Activated CD8-positive, alpha-beta memory T cell treated with anti-CD3 and anti-CD28 coated beads, Interleukin-2, amount 50 U/mL, for 1 hour (primary cell): ENCODE measurements around the gene DNAAF8.
"Not testable (repeated sequence)": the region's sequence is repeated elsewhere in the genome, so short reads cannot be mapped to it uniquely, and the experiment has no call there.

ENCODE experiments used
- DNase-seq: peaks from one replicate; pipeline ENCODE4 v3.0.0-alpha.2; 2020; ENCODE audit errors: extremely low read depth

The DNAAF8 gene

GRCh38 chr16:4783251-4783950 lies 49.1 kb downstream of the DNAAF8 start:
- DNase-seq: no peak

DNA sequence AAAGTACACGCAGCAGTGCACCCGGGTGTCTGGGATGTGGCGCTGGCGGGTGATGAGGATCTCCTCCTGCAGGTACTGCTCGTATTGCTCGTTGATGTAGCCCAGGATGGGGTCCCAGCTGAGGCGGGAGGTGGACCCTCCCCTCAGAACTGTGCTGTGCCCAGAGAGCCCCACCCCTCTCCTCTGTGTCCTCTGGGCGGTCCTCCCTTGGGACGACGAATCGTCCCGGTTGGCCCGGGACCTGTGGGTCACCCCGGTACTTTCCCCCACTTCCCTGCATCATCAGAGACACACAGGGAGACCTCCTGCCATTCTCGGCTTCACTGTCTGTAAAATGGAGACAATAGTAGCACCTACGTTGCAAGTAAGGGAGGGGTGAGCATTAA lies 49.6 kb downstream of the DNAAF8 start:
- no peak for DNase-seq

- DNase-seq: not testable (repeated sequence)
Observed at GRCh38 chr16:4784444-4784987, 50.2 kb downstream of the DNAAF8 start.

- no peak for DNase-seq
Observed at GRCh38 chr16:4785758-4786433, 51.6 kb downstream of the DNAAF8 start.

GRCh38 chr16:4787068-4787467 lies 52.7 kb downstream of the DNAAF8 start:
- no peak for DNase-seq

DNA sequence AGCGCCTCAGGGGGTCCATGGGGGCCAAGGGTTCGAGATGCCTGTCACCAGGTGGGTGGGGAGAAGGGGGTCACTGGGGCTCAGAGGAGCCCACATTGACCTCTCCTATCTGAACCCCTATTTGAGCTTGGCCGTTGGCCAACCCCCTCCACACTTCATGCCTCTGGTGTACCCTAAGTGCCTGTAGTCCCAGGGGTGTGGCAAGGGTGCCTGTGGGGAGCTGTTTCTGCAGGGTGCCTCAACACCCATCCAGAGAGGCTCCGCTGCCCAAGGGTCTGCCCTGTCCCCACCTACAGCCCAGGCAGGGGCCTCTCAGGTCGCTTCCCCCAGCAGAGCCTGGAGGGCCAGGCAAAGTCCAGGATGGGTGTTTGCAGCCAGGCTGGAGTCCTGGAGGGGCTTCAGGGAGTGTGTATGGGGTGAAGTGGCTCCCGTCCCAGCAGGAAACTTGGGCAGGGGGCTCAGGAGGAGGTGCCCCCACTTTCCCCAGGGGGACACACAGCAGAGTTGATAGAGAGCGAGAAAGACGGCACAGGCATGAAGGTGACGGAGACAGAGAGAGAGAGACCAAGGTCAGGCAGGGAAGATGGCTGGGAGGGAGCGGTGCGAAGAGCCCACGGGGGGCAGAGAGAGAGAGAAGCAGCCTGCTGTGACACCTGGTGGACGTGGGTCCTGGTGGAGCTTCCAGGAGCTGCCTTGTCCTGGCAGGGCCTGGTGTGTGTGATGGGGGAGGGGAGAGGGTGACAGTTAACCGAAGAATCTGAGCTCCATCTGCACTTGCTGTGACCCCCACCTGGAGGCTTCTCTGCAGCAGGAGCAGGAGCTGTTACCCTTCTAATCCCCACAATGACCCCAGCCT lies 53.5 kb downstream of the DNAAF8 start, which contains the start of gene SEPTIN12:
Gene SEPTIN12 (minus strand): TSS at position 719 of the 856 bp plus-strand sequence. CDS start 700 bp downstream, at position 19.
- no peak for DNase-seq

- no peak for DNase-seq
Observed at GRCh38 chr16:4788489-4788889, 54.2 kb downstream of the DNAAF8 start.

- no peak for DNase-seq
Observed at GRCh38 chr16:4788910-4789309, 54.6 kb downstream of the DNAAF8 start.

DNA sequence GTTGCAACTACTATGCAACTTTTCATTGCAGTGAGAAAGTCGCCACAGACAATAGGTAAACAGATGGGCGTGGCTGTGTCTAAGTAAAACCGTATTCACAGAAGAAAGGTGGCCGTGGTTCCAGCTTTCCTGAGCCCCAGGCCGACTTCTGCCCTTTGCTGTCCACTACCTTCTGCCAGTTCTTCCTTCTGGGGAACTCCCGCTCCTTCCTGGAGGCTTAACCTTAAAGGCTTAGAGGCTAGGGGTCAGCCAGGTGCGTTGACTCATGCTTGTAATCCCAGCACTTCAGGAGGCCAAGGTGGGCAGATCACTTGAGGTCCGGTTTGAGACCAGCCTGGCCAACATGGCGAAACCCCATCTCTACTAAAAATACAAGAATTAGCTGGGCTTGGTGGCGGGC lies 55.9 kb downstream of the DNAAF8 start:
- DNase-seq: no peak

GRCh38 chr16:4790871-4791270 lies 56.5 kb downstream of the DNAAF8 start:
- DNase-seq: no peak

- no peak for DNase-seq
Observed at GRCh38 chr16:4792951-4793513, 58.7 kb downstream of the DNAAF8 start.

GRCh38 chr16:4795181-4795827 lies 61.0 kb downstream of the DNAAF8 start, which contains the start of gene SMIM22:
SMIM22 (plus strand) TSS chr16:4795369; CDS start chr16:4795735, 366 bp downstream.
- DNase-seq: no peak

DNA sequence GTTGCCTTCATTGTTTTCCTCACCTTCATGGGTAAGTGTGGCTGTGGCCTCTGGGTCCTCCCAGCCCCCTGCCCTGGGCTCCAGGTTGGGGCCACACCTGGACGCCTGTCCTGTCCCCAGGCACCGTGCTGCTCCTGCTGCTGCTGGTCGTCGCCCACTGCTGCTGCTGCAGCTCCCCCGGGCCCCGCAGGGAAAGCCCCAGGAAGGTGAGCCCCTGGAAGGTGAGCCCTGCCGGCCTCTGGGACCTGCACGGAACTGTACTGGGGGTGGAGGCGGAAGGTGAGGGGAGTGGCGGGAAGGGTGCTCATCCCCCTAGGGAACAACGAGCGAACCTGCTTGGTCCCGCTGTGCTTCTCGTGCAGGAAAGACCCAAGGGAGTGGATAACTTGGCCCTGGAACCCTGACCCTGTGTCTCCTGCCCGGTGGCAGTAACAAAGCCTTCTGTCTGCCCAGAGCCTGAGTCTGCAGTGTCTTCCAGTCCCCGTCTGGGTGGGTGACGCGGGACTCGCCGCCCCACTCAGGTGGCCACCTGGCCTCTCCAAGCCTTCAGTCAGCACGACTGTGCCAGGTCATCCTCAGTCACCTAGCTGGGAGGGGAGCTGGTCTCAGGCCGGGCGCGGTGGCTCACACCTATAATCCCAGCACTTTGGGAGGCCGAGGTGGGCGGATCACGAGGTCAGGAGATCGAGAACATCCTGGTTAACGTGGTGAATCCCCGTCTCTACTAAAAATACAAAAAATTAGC lies 61.7 kb downstream of the DNAAF8 start:
- DNase-seq: no peak

DNA sequence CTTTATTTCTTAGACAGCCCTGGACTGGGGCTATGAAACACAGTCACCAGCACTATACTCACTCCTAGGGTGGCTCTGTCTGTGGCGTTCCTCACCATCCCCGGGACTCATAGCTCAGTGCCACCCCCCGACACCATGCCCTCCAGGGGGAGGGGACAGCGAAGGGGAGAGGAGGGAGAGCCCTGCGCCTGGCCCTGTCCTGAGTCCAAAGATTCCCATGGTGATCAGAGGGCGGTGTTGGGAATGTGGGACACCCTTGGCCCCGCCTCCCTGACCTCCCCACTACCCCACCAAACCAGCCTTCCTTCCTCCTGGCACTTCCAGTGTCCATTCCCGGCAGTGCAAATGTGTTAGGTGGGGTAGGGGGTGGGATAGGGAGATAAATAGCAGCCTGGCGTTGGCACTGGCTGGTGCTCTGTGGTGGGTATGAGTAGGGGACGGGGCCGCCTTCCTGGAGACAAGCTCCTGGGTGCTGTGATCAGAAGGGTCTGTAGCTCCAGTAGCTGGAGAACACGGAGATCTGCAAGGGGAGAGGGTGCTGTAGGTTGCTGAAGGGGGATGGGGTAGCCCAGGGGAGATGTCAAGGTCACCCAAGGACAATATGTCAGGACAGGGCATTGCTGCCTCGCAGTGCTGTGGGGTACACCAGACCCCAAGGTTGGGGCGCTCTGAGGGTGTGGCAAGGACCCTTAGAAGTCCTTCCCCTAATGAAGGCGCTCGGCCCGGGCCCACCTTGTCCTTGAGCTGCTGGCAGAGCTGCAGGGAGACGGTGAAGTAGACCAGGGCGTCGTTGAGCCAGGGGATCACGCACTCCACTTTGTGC lies 62.9 kb downstream of the DNAAF8 start:
- no peak for DNase-seq

DNA sequence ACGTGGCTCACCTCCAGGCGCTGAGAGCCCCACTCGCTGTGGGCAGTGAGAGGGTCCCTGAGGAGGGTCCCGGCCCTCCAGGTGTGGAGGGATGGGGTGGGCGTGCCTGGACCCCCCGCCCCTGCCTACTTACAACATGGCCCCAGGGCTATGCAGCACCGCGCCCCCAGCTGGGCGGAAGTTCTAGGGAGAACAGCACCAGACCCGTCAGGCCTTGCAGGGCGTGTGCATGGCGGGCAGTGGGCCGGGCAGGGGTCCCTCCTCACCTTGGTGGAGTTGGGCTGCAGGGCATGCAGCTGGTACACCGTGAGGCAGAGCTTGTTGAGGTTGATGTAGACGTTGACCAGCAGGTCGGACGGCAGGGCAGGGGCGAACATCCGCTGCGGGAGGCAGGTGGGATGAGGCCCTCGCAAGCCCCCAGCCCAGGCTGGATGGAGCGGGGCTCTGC lies 63.5 kb downstream of the DNAAF8 start:
- no peak for DNase-seq

DNA sequence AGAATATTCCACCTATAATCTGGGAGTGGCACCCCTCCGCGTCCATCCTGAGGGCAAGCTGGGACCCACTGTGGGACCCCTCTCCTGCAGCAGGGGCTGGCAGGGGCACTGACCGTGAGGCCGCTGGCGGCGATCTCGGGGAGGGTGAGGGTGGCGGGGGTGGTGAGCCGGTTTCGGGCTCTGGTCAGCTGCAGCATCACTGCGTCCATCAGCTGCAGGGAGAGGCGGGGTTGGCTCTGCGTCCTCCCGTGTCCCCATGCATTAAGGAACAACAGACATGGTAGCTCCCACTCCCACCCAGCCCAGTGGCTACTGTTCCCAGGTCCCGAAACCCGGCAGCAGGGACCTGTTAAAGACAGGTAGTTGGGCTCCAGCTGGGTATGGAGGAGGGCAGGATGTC lies 64.1 kb downstream of the DNAAF8 start:
- no peak for DNase-seq
